ENCODE results near the gene FAM222B. TPM values are rescaled to one million over a fixed set of nuclear protein-coding genes. Genes with fewer than 3 reads are reported as not detected.

The FAM222B gene
- polyA plus RNA-seq, 1 donor from 2014 or later = 6.4 TPM

GRCh38 chr17:28880572-28880945 lies 38.0 kb upstream of the FAM222B start:
- no peaks in the 10 kb centered on the region for H3K36me3 ChIP-seq (ENCODE audit: insufficient read depth, low read length)
- no peaks in the 10 kb centered on the region for H3K9me2 ChIP-seq (ENCODE audit: insufficient read depth, low read length)

GRCh38 chr17:28879886-28880571 lies 37.4 kb upstream of the FAM222B start:
- Histone ChIP-seq H3F3A (ENCODE audit: insufficient read depth, low read length, poor library complexity, severe bottlenecking) (no peaks in the 10 kb centered on the region), H4K20me1 (ENCODE audit: insufficient read depth) (no peaks in the 10 kb centered on the region)

More at GRCh38 chr17:28880572-28880945, 38.0 kb upstream of the FAM222B start:
- Histone ChIP-seq H4K20me1 (ENCODE audit: insufficient read depth) (no peaks in the 10 kb centered on the region), H3K4me2 (ENCODE audit: low read length) (no peak overlapping the region), H2AFZ (ENCODE audit: low read depth, low read length) (no peak overlapping the region), H3K9ac (ENCODE audit: low read length) (no peak overlapping the region), H3K9me3 (ENCODE audit: low read length) (no peaks in the 10 kb centered on the region), H3K4me3 (ENCODE audit: low read length) (no peak overlapping the region), H3K79me2 (replicated peaks; ENCODE audit: insufficient read depth, low read length) (no peaks in the 10 kb centered on the region), H3K27ac (ENCODE audit: low read length) (no peak overlapping the region), H3K27me3 (ENCODE audit: insufficient read depth, low read depth, low read length) (no peaks in the 10 kb centered on the region), H3F3A (ENCODE audit: insufficient read depth, low read length, poor library complexity, severe bottlenecking) (no peaks in the 10 kb centered on the region)
- no peak for TF ChIP-seq MXI1 (conservative IDR thresholded peaks at IDR 0.05; ENCODE audit: poor library complexity, severe bottlenecking)

More at GRCh38 chr17:28879886-28880571, 37.4 kb upstream of the FAM222B start:
- no peak overlapping the region for H3K27ac ChIP-seq (ENCODE audit: low read length)
- H3K9me3 ChIP-seq (ENCODE audit: low read length) = no peaks in the 10 kb centered on the region
- no peak overlapping the region for H3K9ac ChIP-seq (ENCODE audit: low read length)
- H3K4me3 ChIP-seq (ENCODE audit: low read length) = no peak overlapping the region
- no peaks in the 10 kb centered on the region for H3K27me3 ChIP-seq (ENCODE audit: insufficient read depth, low read depth, low read length)
- no peaks in the 10 kb centered on the region for H3K36me3 ChIP-seq (ENCODE audit: insufficient read depth, low read length)
- H3K79me2 ChIP-seq (replicated peaks; ENCODE audit: insufficient read depth, low read length) = no peaks in the 10 kb centered on the region
- H3K4me2 ChIP-seq (ENCODE audit: low read length) = no peak overlapping the region
- no peak for TF ChIP-seq EP300 (conservative IDR thresholded peaks at IDR 0.05; ENCODE audit: poor library complexity, severe bottlenecking)
- TF ChIP-seq CTCF (IDR thresholded peaks at IDR 0.05; ENCODE audit: poor library complexity, severe bottlenecking) = no peak
- no peak for TF ChIP-seq REST (IDR thresholded peaks at IDR 0.05; ENCODE audit: borderline replicate concordance)
- no peak for TF ChIP-seq RAD21 (conservative IDR thresholded peaks at IDR 0.05)
- TF ChIP-seq POLR2AphosphoS5 (IDR thresholded peaks at IDR 0.05) = no peak
- no peak overlapping the region for H2AFZ ChIP-seq (ENCODE audit: low read depth, low read length)
- H3K9me2 ChIP-seq (ENCODE audit: insufficient read depth, low read length) = no peaks in the 10 kb centered on the region
